DMS53 (cell line): Measurements from ENCODE around the gene SRD5A3.

ENCODE experiments used
- DNase-seq: peaks from one replicate; lab custom pipeline; 2025; lab: John Stamatoyannopoulos, UW

The SRD5A3 gene

GRCh38 chr4:55345980-55346850 is at the start of gene SRD5A3:
TSS of gene SRD5A3 (plus strand) at chr4:55346242. CDS start at chr4:55346337, 95 bp downstream.
- peak; percentile 87 for DNase-seq

- DNase-seq = peak; percentile 35
These were observed 48.7 kb upstream of the SRD5A3 start for GRCh38 chr4:55297346-55297745.

DNA sequence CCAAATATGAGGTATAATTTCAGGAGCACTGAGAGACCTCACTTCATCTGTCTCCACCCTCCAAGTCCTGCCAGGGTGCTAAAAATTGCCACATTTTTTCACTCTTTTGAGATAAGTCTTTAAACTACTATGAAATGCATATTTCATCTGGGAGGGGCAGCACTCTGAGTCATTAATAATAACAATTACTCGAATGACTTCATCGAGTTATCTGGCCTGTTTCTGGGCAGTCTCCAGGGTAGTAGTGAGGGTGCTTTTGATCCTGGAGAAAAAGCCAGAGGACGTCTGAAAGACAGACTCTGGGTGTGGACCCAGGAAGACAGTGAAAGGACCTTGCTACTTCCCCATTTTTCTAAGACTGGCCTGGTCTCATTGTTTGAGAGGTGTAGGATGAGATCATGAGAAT is 42.3 kb upstream of the SRD5A3 start:
- no peak for DNase-seq

- no peak for DNase-seq
These were observed 41.7 kb upstream of the SRD5A3 start for GRCh38 chr4:55304303-55304702.

DNA sequence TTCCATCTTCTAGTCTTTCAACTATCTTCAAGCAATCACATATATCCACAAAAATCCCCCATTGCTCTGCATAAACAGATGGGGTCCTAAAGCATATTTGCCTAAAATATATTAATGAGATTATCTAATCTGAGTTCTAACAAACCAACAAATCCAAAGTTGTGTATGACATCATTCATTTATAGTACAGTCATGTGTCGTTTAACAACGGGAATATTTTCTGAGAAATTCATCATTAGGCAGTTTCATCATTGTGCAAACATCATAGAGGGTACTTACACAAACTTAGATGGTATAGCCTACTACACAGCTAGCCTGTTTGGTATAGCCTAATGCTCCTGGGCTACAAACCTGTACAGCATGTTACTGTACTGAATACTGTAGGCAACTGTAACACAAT is 38.0 kb upstream of the SRD5A3 start:
- peak; percentile 6 for DNase-seq

DNA sequence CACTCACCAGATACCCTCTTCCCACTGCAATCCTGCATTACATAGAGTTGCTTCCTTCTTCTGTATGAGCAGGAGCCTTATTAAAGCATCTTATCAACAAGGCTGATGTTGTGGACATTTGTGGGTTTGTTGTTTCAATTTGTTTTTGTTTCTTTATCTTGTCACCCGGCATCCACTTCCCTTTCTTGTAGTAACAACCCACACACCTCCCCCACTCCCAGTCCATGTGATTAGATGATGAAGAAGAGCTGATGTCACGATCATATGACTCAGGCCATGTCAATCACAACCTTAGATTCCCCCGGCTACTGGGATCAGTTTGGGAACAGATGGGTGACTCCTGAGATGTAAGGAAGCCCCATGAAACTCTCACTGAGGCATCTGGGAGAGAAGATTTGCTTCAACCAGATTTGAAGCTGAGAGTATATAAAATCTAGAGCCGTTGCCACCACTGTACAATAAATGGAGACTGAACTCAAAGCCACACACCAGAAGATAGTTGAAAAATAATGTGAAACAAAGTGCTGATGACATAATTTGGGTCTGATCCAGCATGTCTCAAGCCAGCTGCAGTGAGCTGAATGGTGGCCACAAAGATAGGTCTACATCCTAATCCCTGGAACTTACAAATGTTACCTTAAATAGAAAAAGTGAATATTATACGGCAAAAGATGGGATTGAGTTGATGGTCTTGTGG is 34.1 kb upstream of the SRD5A3 start:
- no peak for DNase-seq

DNA sequence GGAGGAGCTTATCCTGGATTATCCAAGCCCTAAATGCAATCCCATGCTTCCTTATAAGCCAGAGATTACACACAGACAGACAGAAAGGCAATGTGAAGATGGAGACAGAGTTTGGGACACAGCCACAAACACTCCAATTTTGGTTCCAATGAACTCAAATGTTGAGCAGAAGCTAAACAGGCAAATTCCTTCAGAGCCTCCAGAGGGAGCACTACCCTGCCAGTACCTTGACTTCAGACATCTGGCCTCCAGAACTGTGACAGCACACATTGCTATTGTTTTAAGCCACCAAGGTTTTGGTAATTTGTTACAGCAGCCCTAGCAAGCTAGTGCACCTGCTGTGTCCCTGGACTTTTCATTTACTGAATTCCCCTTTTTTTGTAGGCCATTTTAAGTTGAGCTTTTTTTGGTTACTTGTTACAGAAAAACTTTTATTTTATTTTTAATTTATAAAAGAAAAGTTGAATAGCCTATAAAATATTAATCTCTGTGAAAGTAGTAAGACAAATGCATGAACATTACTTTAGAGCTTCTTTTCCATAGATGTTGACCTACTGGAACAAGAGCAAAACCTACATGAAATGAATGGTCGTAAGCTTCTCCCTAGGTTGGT is 33.4 kb upstream of the SRD5A3 start:
- peak; percentile 61 for DNase-seq

GRCh38 chr4:55314141-55314820 is 31.8 kb upstream of the SRD5A3 start:
- DNase-seq = no peak

DNA sequence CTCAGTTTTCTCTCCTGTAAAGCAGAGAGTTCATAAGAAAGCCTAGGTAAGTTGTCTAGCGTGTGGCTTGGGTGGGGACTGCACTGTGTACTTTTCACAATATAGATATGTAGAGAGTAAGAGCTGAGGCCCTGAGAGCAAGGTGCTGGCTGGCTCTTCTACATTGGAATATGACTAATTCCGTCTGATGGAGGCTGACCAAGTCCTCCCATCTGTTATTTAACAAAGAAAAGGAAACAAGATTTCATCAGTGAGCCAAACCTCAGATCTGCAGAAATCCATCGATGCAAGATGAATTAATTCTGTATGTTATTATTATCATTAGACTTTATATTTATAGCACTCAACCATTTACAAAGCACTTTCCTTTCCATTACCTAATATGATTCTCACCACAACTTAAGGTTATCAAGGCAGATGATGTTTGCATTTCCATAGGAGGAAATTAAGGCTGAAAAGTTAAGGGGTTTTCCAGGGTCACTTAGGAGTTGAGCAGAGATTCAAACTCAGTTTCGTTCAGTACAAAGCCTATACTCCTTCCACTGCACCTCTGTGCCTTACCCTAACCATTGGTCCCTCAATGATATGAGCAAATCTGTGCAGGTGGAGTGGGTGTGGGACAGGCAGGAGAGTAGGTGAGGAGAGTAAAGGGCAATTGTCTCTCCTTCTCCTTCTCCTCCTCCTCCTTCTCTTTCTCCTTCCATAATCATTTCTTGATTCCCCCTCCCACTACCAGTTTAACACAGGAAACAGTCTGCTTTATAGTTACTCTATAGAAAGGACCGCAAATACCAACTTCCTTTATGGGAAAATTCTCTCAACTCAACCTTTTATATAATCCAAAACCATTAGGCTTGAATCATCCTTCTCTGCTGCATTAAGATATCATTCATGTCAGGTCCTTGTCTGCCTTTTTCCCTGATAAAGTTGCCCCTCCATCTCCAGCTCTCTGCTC is 27.6 kb upstream of the SRD5A3 start:
- no peak for DNase-seq

DNA sequence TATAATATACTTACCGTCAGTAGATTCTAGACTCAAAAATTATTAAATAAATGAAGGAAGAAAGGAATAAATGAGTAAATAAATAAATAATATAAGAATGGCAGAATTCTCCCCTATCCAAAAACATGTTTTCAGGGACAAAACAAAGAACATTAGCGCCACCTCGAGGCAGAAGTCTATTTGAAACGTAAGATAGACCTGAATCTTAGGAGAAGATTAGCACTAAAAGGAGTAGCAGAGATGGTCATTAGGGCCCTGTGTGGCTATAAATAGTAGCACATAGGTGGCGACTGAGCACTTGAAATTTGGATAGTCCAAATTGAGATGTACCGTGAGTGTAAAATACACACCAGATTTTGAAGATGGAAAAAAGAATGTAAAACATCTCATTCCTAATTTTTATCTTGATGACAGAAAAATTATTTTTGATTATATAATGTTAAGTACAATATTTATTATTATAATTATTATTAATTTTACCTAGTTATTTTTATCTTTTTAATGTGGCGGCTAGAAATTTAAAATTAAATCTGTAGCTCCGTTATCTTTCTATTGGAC is 24.3 kb upstream of the SRD5A3 start:
- peak; percentile 87 for DNase-seq

- no peak for DNase-seq
These were observed 22.7 kb upstream of the SRD5A3 start for GRCh38 chr4:55323375-55323774.

GRCh38 chr4:55326629-55327028 is 19.4 kb upstream of the SRD5A3 start:
- peak; percentile 57 for DNase-seq

- DNase-seq = no peak
These were observed 17.0 kb upstream of the SRD5A3 start for GRCh38 chr4:55329012-55329411.

DNA sequence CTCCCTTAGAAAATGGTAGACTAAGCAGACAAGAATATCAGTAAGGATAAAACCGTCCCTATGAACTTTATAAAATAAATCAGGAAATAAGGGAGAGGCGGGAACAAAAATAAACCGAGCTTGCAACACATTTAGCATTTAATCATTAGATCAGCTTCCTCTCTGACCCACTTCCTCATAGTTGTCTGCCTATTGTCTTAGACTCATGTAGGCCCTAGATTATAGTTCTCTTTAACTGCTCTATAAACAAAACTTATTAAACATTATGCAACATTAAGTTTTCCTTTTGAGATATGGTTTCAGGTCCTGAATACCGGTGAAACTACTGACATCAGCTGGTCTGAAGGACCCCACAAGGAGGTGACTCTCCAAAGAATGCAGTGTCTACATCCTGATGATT is 15.8 kb upstream of the SRD5A3 start:
- DNase-seq = no peak

DNA sequence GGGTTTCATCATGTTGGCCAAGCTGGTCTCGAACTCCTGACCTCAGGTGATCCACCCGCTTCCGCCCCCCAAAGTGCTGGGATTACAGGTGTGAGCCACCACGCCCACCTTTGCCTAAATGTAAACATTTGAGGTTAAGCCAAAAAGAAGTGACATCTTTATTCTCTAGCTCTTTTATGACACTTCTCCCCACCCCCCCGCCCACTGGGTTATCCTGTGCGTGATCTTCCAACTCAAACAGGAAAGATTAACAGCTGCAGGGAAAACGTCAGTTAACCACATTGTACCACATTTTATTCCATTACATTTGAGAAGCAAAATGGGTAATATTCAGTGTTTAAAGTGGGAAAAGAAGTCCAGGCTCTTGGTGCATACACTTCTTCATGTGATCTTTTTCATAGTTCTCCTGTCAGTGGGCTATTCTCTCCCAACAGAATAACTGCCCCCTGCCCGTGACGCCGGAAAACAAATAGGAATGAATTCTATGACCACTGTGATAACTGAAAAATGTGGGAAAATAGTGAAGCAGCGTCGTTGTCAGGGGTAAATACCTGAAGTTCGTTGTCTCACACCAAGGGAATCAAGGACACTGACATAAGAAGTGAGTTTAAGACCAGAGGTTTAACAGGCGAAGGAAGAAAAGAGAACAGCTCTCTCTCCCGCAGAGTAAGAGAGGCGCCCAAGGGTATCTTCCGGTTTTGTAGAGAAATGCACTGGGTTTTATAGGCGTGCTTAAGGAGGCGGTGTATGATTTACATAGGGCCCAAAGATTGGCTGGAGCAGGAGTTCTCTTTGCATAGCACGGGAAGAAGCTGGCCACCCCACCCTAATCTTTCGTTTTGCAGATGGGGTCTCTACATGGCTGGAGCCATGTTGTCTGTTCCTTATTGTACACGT is 9.7 kb upstream of the SRD5A3 start:
- DNase-seq = no peak

DNA sequence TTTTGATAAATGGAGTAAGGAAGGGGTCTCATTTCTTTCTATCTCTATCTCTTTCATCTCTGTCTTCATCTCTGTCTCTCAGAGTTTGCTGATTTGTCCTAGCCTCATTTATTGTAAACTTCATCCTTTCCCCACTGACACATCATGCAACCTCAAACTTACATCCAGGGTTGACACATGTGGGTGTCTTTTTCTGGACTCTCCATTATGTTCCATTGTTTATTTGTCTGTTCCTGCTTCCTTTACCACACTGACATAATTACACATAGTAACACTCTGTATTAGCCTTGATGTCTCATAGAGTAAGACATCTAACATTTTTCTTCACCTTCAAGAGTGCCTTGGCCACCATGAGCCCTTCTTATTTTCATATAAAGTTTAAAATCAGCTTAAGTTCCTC is 8.1 kb upstream of the SRD5A3 start:
- DNase-seq = no peak

DNA sequence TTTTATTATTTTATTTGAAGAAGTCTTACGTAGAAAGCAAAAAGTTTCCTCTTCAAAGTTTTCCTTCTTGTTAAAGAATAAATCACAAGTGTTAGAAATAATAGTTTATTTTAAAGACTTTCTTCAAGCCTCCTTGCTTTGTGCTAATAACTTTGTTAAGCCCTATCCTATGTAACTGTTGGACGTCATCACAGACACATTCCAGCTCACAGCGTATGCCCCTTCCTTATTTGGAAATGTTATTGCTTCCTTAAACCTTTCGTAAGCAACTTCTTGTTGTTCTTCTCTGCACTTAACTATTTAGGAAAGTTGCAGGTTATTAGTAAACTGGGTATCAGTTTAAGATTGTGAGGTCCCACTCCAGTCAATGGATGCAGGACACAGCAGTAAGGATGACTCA is 7.6 kb upstream of the SRD5A3 start:
- no peak for DNase-seq

DNA sequence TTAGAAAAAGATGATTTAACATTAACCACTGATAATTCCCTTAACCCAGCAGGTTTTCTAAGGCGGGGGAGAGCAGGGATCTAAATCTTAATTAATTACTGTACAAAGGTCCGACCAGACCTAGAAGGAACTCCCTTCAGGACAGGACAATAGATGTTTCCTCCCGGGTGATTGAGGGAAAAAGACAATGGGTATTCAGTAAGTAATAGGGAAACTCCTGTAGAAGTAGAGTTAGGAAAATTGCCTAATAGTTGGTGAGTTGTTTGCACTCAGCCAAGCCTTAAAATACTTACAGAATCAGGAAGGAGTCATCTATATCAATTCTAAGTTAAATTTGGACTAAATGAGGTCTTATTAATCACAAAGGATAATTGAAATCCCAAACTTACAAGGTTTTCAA is 5.8 kb upstream of the SRD5A3 start:
- DNase-seq = no peak

DNA sequence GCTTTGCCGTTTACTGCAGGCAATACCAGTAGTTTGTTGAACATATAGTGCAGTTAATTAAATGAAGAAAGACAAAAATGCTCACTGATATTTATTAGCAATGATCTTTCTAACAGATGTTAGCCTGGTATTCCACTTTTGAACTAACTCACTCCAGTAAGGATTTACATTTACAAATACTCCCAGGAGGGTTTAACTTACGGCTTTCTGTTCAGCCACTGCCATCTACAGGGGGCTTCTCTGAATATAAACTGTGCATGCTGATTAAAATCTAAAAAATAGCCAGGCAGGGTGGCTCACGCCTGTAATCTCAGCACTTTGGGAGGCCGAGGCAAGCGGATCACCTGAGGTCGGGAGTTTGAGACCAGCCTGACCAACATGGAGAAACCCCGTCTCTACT is 2.2 kb upstream of the SRD5A3 start:
- no peak for DNase-seq

DNA sequence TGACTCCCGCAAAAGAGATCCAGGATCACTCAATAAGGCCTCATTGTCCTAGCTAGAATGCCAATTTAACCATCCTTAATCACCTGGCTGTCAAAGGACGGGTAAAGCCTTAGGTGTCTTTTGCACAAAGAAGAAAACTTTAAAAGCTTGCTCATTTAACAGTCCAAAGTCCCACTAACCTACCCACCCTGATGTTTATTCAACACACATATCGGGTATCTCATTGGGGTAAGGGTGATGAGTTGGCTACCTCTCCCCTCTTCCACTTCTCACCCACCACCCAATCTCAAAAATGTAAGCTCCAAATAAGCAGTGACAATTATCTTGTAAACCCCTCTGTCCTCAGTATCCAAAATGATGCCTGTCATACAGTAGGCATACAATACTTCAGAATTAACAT is 988 bp upstream of the SRD5A3 start:
- DNase-seq = no peak
